GM12892 (cell line): ENCODE data around the gene ARHGAP12.

Experiments used
- POLR2A ChIP-seq: IDR thresholded peaks from 2 replicates; pipeline ENCODE4 v1.6.1; 2011; ENCODE audit warnings: low read depth, low read length, control low read depth
- POLR2AphosphoS5 ChIP-seq: IDR thresholded peaks from 2 replicates; pipeline ENCODE4 v1.6.1; 2011; ENCODE audit warnings: low read depth, low read length, control low read depth
- TAF1 ChIP-seq: IDR thresholded peaks from 2 replicates; pipeline ENCODE4 v1.6.1; 2011; ENCODE audit warnings: low read depth, mild to moderate bottlenecking, control low read depth, low read length, borderline replicate concordance

- no peak for TF ChIP-seq POLR2A
- TF ChIP-seq POLR2AphosphoS5: no peak
- no peak for TF ChIP-seq TAF1
Measured at GRCh38 chr10:31808258-31809218, 120.1 kb downstream of the ARHGAP12 start.
